Muscle layer of colon (tissue), 2 donors: ENCODE measurements around the gene ACRBP.
"Not testable (repeated sequence)": the region's sequence is repeated elsewhere in the genome, so short reads cannot be mapped to it uniquely, and the experiment has no call there.

Source experiments
- H3K27ac ChIP-seq: one replicate; pipeline ENCODE4 v1.7.0; 2013; ENCODE audit warnings: low read depth, mild to moderate bottlenecking, low read length, moderate library complexity
- H3K27me3 ChIP-seq, 2 donors: one replicate each; pipeline ENCODE4 v1.7.0; 2013; ENCODE audit warnings: low read length in 2 of 2, mild to moderate bottlenecking in 2 of 2; ENCODE audit not compliant: insufficient read depth in 2 of 2, control insufficient read depth in 1 of 2
- H3K36me3 ChIP-seq: one replicate; pipeline ENCODE4 v1.7.0; 2013; ENCODE audit warnings: mild to moderate bottlenecking, low read length; ENCODE audit not compliant: insufficient read depth
- H3K4me1 ChIP-seq: one replicate; pipeline ENCODE4 v1.7.0; 2013; ENCODE audit warnings: mild to moderate bottlenecking, low read length; ENCODE audit not compliant: insufficient read depth
- H3K4me3 ChIP-seq, 2 donors: one replicate each; pipeline ENCODE4 v1.7.0; 2013; ENCODE audit warnings: low read length in 2 of 2, low read depth in 1 of 2, mild to moderate bottlenecking in 1 of 2, moderate library complexity in 1 of 2
- H3K9ac ChIP-seq: one replicate; pipeline ENCODE4 v1.7.0; 2013; ENCODE audit warnings: low read length
- H3K9me3 ChIP-seq: one replicate; pipeline ENCODE4 v1.7.0; 2013; ENCODE audit warnings: mild to moderate bottlenecking, low read length
- donor health status: abdominal sarcoma.
- donor health status: Adenocarcinoma of cecum.

ACRBP gene

DNA sequence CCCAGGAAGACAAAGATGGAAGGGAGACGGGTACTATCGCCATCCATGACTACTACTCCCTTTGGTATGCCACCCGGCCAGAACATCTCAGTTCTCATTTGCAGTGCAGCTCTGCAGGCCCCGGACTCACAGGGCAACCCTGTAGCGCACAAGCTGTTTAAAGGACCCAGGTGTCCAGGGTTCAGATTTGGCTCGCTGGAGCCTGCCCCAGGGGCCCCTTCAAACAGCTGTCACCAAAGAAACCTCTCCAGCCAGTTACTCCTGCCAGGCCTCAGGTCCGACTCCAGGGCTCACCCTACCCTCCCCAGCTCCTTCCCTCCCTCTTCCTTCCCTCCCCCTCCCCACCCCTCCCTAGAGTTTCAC, 34.6 kb downstream of the ACRBP start:
- Histone ChIP-seq H3K27ac (peak overlapping the region; percentile 99), H3K9ac (peak overlapping the region; percentile 14), H3K4me3 (peak overlapping the region; percentile 5 to 60), H3K9me3 (no peaks in the 10 kb centered on the region), H3K27me3 (no peaks in the 10 kb centered on the region), H3K4me1 (peaks cover 42% of the 10 kb centered on the region), H3K36me3 (no peaks in the 10 kb centered on the region)

DNA sequence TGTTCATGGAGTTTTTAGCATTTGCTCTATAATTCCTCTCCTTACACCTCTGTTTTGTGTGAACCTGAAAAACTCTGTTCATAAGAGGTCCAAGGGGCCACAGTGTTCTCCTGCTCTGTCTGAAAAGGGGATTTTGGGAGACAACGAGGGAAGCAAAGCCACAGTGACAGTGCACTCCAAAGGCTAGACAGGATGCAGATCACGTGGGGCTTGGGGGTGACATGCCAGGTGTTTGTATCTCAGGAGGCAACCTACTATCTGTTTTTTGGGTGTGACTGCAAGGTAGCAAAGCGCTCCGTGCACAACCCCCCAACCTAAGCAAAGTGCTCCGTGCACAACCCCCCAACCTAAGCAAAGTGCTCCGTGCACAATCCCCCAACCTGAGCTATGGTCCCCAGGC, 35.0 kb downstream of the ACRBP start:
- Histone ChIP-seq H3K9me3 (no peaks in the 10 kb centered on the region), H3K9ac (peak overlapping the region; percentile 14), H3K27me3 (no peaks in the 10 kb centered on the region), H3K4me3 (peak overlapping the region; percentile 5 to 60), H3K27ac (peak overlapping the region; percentile 99), H3K36me3 (no peaks in the 10 kb centered on the region), H3K4me1 (peaks cover 43% of the 10 kb centered on the region)

DNA sequence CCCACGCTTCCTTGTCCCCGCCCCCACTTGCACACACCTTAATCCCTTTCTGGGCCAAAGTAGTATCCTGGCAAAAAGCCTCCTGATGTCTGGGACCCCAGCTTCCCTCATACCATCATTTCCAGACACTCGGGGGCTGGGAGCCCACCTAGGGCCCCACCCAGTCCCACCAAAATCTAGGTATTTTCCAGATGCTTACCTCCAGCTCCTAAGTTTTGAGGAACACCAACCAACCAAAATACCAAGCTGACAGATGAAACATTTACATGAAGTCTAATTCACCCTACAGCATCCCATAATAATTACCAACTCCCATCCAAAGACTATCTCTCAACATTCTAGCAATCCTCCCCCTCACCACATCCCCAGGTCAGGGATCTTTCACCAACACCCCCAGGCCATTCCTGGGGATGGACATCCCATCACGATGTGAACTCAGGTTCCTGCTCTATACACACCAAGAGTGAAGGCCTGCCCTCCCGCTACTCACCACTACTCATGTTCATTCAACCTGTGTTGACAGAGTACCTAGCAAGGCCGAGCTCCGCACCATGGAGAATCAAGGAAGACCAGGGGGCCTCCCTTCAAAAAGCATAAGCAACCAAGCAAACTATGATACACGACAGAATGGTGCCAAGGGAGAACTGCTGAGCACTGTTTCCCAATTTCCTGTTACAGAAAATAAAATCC, 38.5 kb downstream of the ACRBP start:
- H3K4me1 ChIP-seq = peaks cover 60% of the 10 kb centered on the region
- no peak overlapping the region for H3K9ac ChIP-seq
- H3K27ac ChIP-seq = peak overlapping the region; percentile 98
- no peaks in the 10 kb centered on the region for H3K36me3 ChIP-seq
- H3K9me3 ChIP-seq = no peaks in the 10 kb centered on the region
- no peak overlapping the region for H3K4me3 ChIP-seq
- H3K27me3 ChIP-seq = no peaks in the 10 kb centered on the region

DNA sequence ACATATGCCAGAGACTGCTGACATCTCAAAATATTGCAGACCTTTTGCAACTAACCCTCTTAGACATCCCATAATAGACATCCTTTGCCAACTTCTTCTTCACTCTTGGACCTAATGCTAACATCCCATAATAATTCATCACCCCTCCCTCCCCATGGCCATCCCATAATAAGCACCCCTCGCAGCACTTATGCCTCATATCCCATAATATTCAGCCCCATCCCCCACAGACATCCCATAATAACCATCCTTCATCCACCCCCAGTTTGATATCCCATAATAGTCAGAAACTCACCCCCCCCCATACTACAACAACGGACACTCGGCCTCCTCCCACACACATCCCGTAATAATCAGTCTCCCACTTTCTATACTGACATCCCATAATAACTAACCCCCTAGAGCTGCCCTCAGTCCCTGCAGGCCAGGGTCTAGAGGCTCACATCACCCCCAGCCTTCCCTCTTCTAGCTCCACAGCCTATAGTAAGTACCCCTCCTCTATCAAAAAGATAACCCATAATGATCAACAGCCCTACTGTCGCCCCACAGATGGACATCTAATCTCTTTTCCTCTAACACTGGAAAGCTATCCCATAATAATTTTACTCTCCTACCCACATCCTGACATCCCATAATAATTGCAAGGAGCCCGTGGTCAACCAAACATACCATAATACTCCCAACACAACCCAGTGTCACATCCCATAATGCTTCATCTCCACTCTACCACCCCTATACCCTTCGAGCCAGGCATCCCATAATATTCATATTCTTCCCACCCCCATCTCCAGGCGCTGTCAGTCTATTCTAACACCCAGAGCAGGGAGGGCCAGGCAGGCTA, 39.3 kb downstream of the ACRBP start:
- Histone ChIP-seq H3K9me3 (no peaks in the 10 kb centered on the region), H3K4me1 (peaks cover 61% of the 10 kb centered on the region), H3K27ac (peak overlapping the region; percentile 98), H3K27me3 (no peaks in the 10 kb centered on the region), H3K36me3 (no peaks in the 10 kb centered on the region), H3K9ac (peak overlapping the region; percentile 40), H3K4me3 (no peak overlapping the region)

DNA sequence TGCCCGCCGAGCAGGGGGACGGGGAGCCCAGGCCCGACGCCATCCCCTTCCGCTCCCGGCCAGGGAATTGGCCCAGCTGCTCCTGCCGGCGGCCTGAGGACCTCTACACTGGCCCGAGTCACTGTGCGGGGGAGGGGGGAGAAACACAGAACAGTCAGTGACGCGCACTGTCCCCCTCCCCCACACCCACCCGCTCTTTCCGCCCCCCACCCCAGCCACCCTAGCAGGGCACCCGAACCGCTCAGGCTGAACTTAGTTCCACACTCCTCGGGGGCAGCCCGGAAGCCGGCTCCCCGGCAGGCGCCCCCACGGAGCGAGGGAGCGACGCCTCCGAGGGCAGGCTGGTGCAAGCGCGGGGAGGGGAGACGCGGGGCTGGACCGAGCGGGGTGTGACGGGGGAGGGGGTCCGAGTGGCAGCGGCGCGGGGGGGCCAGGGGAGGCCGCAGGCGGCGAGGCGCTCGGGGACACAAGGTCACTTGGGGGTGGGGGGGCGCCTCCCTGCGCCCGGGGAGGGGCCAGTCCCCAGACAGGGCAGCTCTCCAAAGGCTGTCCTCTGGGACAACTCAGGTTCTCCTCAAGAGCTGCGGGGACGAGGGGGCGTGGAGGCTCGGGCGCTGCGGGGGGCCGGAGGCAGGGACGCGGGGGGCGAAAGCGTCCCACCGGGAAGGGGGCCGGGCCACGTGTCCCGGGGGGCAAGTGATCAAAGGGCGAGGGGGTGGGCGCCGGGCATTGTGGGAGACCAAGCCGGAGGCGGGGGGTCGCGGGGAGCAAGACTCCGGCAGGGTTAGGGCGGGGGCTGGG, 40.7 kb downstream of the ACRBP start:
- Histone ChIP-seq H3K27me3 (no peaks in the 10 kb centered on the region), H3K36me3 (peaks cover 13% of the 10 kb centered on the region), H3K9ac (peak overlapping the region; percentile 88), H3K4me3 (peak overlapping the region; percentile 88 to 98), H3K4me1 (peaks cover 58% of the 10 kb centered on the region), H3K27ac (peak overlapping the region; percentile 98), H3K9me3 (no peaks in the 10 kb centered on the region)

DNA sequence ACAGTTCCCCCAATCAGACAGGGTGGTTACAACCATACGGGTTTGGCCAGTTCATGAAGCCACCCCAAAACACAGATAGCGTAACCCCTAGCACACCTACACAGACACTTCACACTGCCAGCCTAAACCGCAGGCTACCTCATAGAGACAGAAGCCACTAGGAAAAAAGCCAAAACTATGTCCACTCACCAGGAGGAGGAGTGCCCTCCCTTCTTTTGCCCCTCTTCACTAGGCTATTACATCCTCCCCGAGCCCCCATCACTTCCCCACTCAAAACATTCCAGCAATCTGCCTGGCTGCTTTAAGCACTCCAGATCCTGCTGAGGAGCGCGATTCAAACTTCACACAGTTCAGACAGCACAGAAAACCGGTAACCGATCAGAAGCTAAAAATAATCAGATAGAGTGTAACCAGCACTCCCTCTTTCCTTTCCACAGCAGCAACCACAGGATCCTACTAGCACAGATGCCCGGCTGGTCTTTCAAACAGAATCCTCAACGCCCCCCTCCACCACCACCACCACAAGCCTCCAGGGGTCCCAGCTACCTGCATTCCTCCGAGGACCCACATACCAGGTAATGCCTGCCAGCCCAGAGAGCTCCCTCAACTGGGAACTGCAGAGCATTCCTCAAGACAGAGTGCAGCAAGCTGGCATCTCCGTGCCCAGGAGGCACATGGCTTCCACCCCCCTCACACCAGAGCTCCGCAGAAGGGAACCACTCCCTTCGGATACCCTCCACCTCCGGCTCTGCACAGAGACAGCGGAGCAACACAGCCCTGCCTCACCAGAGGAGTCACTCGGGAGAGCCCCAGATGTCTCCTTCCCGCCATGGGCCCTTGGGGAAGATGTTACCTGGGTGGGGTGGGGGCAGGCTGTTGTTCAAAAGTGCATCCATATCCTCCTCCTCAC, 41.6 kb downstream of the ACRBP start:
- peak overlapping the region; percentile 98 for H3K27ac ChIP-seq
- no peaks in the 10 kb centered on the region for H3K27me3 ChIP-seq
- H3K4me3 ChIP-seq = peak overlapping the region; percentile 88 to 98
- peak overlapping the region; percentile 88 for H3K9ac ChIP-seq
- peaks cover 49% of the 10 kb centered on the region for H3K4me1 ChIP-seq
- no peaks in the 10 kb centered on the region for H3K9me3 ChIP-seq
- peaks cover 21% of the 10 kb centered on the region for H3K36me3 ChIP-seq

DNA sequence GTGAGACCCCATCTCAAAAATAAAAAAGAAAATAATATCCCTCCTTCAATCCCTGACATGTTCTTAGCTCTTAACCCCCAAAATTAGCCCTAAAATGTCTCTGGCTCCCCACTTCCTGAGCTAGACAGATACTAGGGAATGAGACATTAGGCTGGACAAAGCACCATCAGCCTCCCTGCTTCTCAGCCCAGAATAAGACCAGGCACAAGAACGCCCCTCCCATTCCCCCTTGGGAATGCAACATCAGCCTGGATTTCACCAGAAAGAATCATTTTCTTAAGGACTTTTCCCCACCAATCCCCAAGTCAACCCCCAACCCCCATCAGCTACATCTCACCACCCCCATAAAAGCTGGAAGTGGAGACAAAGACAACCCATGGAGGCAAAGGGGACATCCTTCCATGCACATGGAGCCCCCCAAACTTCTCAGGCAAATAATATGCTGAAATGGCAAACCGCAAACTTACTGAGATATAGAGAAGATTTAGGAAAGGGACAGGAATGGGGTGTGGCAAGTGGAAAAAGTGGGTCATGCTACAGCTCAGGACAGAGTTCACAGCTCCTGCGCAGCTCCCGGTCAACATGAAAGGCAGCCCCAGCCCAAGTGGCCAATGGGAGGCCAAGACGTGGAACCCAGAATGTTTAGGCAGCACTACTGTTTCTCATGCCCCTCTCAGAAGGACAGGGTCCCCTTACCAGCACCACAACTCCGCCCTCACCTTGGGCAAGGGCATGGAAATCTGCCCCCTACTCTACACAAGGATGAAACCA, 42.8 kb downstream of the ACRBP start:
- peak overlapping the region; percentile 73 for H3K27ac ChIP-seq
- peaks cover 33% of the 10 kb centered on the region for H3K36me3 ChIP-seq
- peaks cover 48% of the 10 kb centered on the region for H3K4me1 ChIP-seq
- peak overlapping the region; percentile 88 to 98 for H3K4me3 ChIP-seq
- no peaks in the 10 kb centered on the region for H3K27me3 ChIP-seq
- peak overlapping the region; percentile 88 for H3K9ac ChIP-seq
- no peaks in the 10 kb centered on the region for H3K9me3 ChIP-seq

DNA sequence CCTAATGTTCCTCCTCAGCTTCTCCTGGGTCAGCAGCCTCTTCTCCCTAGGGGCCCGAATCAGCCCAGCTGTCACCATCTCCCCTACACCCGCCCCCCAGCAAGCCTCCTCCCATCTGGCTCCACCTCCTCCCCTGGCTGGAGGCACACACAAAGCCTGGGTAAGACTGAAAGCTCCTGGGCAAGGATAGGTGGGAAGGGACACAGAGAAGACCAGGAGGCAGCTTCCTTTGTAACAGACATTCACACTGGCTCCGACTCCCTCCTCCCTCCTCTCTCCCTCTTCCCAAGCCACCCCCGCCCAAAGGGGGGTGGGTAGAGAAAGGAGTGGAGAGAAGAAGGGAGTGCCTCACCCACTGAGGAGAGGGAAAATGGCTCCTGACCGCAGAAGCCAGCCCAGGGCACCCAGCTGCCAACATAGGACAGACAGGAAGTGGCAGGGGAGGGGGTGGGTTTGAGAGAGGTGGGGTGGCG, 44.1 kb downstream of the ACRBP start:
- H3K4me1 ChIP-seq = peaks cover 46% of the 10 kb centered on the region
- peak overlapping the region; percentile 62 for H3K27ac ChIP-seq
- H3K27me3 ChIP-seq = no peaks in the 10 kb centered on the region
- no peaks in the 10 kb centered on the region for H3K9me3 ChIP-seq
- H3K4me3 ChIP-seq = peak overlapping the region; percentile 12 to 21
- peak overlapping the region; percentile 23 for H3K9ac ChIP-seq
- peaks cover 45% of the 10 kb centered on the region for H3K36me3 ChIP-seq

DNA sequence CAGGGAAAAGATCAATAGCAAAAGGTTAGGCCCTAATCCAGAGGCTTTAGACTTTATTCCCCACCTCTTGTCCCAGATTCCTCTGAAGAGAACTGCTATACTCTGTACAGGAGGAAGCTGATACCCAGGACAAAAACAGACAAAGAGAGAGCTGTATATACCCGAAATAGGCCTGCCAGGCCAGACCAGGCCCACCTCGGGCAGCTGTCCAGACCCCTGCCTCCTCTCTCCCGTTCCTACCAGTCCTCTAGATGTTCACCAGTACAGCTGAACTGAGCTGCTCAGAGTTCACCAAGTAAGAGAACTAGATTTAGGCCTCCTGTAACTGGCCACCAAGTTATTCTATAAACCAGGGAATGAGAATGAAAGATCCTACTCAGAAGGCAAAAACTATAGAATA, 44.7 kb downstream of the ACRBP start:
- peaks cover 51% of the 10 kb centered on the region for H3K36me3 ChIP-seq

DNA sequence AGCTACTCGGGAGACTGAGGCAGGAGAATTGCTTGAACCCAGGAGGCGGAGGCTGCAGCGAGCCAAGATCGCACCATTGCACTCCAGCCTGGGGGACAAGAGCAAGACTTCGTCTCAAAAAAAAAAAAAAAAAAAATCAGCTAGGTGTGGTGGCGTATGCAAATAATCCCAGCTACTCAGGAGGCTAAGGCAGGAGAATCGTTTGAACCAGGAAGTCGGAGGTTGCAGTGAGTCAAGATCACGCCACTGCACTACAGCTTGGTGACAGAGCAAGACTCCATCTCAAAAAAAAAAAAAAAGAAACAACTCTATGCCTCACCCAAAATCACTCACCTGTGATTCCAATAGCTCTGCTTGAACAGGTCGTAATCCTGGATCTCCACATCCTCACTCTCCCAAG, 51.6 kb downstream of the ACRBP start:
- peaks cover 88% of the 10 kb centered on the region for H3K36me3 ChIP-seq
- not testable (repeated sequence) for H3K9ac ChIP-seq, H3K27me3 ChIP-seq, H3K27ac ChIP-seq, H3K4me1 ChIP-seq, H3K9me3 ChIP-seq, H3K4me3 ChIP-seq

More for the DNA sequence above, 44.7 kb downstream of the ACRBP start:
- peak overlapping the region; percentile 62 for H3K27ac ChIP-seq
- H3K4me3 ChIP-seq = peak overlapping the region in 1 of 2 donors; percentile 21
- H3K9me3 ChIP-seq = no peaks in the 10 kb centered on the region
- peak overlapping the region; percentile 23 for H3K9ac ChIP-seq
- H3K27me3 ChIP-seq = no peaks in the 10 kb centered on the region
- H3K4me1 ChIP-seq = peaks cover 40% of the 10 kb centered on the region
